ENCODE results near the gene VSTM4. TPM values are rescaled to one million over a fixed set of nuclear protein-coding genes. Genes with fewer than 3 reads are reported as not detected.

Gene VSTM4
- polyA plus RNA-seq, 1 donor (not counting 4 experiments of a cell fraction or from before 2014, with no cell fraction given): not detected

GRCh38 chr10:48970654-48971053, 144.7 kb downstream of the VSTM4 start:
- H3K27ac ChIP-seq (ENCODE audit: control insufficient read depth, insufficient read depth, low read length): no peak overlapping the region
- H3K9me3 ChIP-seq (ENCODE audit: control insufficient read depth, low read depth, low read length): no peaks in the 10 kb centered on the region
- H3K9me1 ChIP-seq (ENCODE audit: control insufficient read depth, extremely low read depth, insufficient read depth, low read length): no peaks in the 10 kb centered on the region
- H4K20me1 ChIP-seq (ENCODE audit: control insufficient read depth, extremely low read depth, insufficient read depth, low read length): no peaks in the 10 kb centered on the region
- no peak overlapping the region for H3K9ac ChIP-seq (ENCODE audit: control insufficient read depth, extremely low read depth, insufficient read depth, low read length)
- H3K4me3 ChIP-seq (ENCODE audit: control insufficient read depth in 2 of 3, extremely low read depth in 1 of 3, insufficient read depth in 2 of 3, low read depth in 1 of 3, low read length in 3 of 3): no peak overlapping the region
- DNase-seq (ENCODE audit: low read depth, low spot score): no peak
- no peaks in the 10 kb centered on the region for H3K36me3 ChIP-seq (ENCODE audit: control insufficient read depth in 2 of 2, extremely low read depth in 1 of 2, insufficient read depth in 2 of 2, low read length in 2 of 2)
- FAIRE-seq: no peak
- no peak overlapping the region for H2AFZ ChIP-seq (ENCODE audit: control insufficient read depth, low read length)
- H3K4me1 ChIP-seq (ENCODE audit: control insufficient read depth, extremely low read depth, insufficient read depth, low read length): no peaks in the 10 kb centered on the region
- dilution Hi-C loops (cut with MboI; ENCODE audit: extremely low pct_ligation_motif_present, low sequenced_read_pairs): no loop called here
- no peak for TF ChIP-seq EZH2 (IDR thresholded peaks at IDR 0.05; ENCODE audit: low read length)
- no peak for TF ChIP-seq CTCF (optimal IDR thresholded peaks at IDR 0.05 in 1 of 3, IDR thresholded peaks at IDR 0.05 in 1 of 3, conservative IDR thresholded peaks at IDR 0.05 in 1 of 3; ENCODE audit: extremely low read depth in 1 of 3, insufficient read depth in 2 of 3, low read length in 3 of 3)
- H3K4me2 ChIP-seq (ENCODE audit: control insufficient read depth, extremely low read depth, insufficient read depth, low read depth, low read length): no peak overlapping the region
- no peaks in the 10 kb centered on the region for H3K79me2 ChIP-seq (ENCODE audit: control insufficient read depth, insufficient read depth, low read length)
- H3K27me3 ChIP-seq (ENCODE audit: control insufficient read depth, extremely low read depth, insufficient read depth, low read length): peaks cover 3% of the 10 kb centered on the region

- no peaks in the 10 kb centered on the region for H3K4me1 ChIP-seq (ENCODE audit: control insufficient read depth, extremely low read depth, insufficient read depth, low read length)
- H2AFZ ChIP-seq (ENCODE audit: control insufficient read depth, low read length): no peak overlapping the region
- H4K20me1 ChIP-seq (ENCODE audit: control insufficient read depth, extremely low read depth, insufficient read depth, low read length): no peaks in the 10 kb centered on the region
- no peak overlapping the region for H3K27ac ChIP-seq (ENCODE audit: control insufficient read depth, insufficient read depth, low read length)
- DNase-seq (ENCODE audit: low read depth, low spot score) (no peak), FAIRE-seq (no peak)
- H3K79me2 ChIP-seq (ENCODE audit: control insufficient read depth, insufficient read depth, low read length): no peaks in the 10 kb centered on the region
- no peak overlapping the region for H3K4me3 ChIP-seq (ENCODE audit: control insufficient read depth in 2 of 3, extremely low read depth in 1 of 3, insufficient read depth in 2 of 3, low read depth in 1 of 3, low read length in 3 of 3)
- dilution Hi-C loops (cut with MboI; ENCODE audit: extremely low pct_ligation_motif_present, low sequenced_read_pairs): no loop called here
- TF ChIP-seq EZH2 (IDR thresholded peaks at IDR 0.05; ENCODE audit: low read length) (no peak), CTCF (optimal IDR thresholded peaks at IDR 0.05 in 1 of 3, IDR thresholded peaks at IDR 0.05 in 1 of 3, conservative IDR thresholded peaks at IDR 0.05 in 1 of 3; ENCODE audit: extremely low read depth in 1 of 3, insufficient read depth in 2 of 3, low read length in 3 of 3) (no peak)
- no peak overlapping the region for H3K4me2 ChIP-seq (ENCODE audit: control insufficient read depth, extremely low read depth, insufficient read depth, low read depth, low read length)
- H3K27me3 ChIP-seq (ENCODE audit: control insufficient read depth, extremely low read depth, insufficient read depth, low read length): peaks cover 3% of the 10 kb centered on the region
- no peaks in the 10 kb centered on the region for H3K9me1 ChIP-seq (ENCODE audit: control insufficient read depth, extremely low read depth, insufficient read depth, low read length)
- H3K36me3 ChIP-seq (ENCODE audit: control insufficient read depth in 2 of 2, extremely low read depth in 1 of 2, insufficient read depth in 2 of 2, low read length in 2 of 2): no peaks in the 10 kb centered on the region
- no peak overlapping the region for H3K9ac ChIP-seq (ENCODE audit: control insufficient read depth, extremely low read depth, insufficient read depth, low read length)
- H3K9me3 ChIP-seq (ENCODE audit: control insufficient read depth, low read depth, low read length): no peaks in the 10 kb centered on the region
These were observed 145.3 kb downstream of the VSTM4 start for GRCh38 chr10:48970046-48970445.
